IMR-90 (cell line): ENCODE measurements around the gene MIEN1. TPM values are rescaled to one million over a fixed set of nuclear protein-coding genes. Genes with fewer than 3 reads are reported as not detected.

Experiments used
- ATAC-seq: fragments of 200-7000 bp; cut with Tn5 transposase; 2 replicates; pipeline ENCODE4 v1.9.1; 2020; ENCODE audit warnings: low read depth, mild to moderate bottlenecking, moderate library complexity
- BruUV-seq: library from RNA; stranded (reverse); fragments of 400-500 nt; replicated peaks from 2 replicates; lab custom pipeline; 2021; lab: Mats Ljungman, UMichigan
- CTCF ChIA-PET: fragments of 300-600 bp; formaldehyde crosslinking; extraction: SDS; loops from one replicate; lab custom pipeline; 2021; ENCODE audit warnings: antibody characterized with exemption; lab: Yijun Ruan, JAX
- POLR2A ChIA-PET: fragments of 300-600 bp; sonication (Branson Sonifier 250); formaldehyde crosslinking; loops from one replicate; lab custom pipeline; 2022; ENCODE audit warnings: antibody characterized with exemption; ENCODE audit not compliant: unreplicated experiment; lab: Charles Lee
- DNase-seq: peaks from one replicate; pipeline ENCODE4 v3.0.0; 2013
- H2AFZ ChIP-seq: replicated peaks from 2 replicates; pipeline ENCODE3; 2013; ENCODE audit warnings: low read length, mild to moderate bottlenecking; ENCODE audit not compliant: poor library complexity
- H2AK5ac ChIP-seq: 2 replicates; pipeline ENCODE4 v1.6.1; 2013; ENCODE audit warnings: low read depth, low read length, inconsistent platforms
- H2AK9ac ChIP-seq: replicated peaks from 2 replicates; pipeline ENCODE3; 2013; ENCODE audit warnings: mild to moderate bottlenecking, low read depth, low read length, moderate library complexity; ENCODE audit not compliant: poor library complexity
- H2BK120ac ChIP-seq: 2 replicates; pipeline ENCODE4 v1.6.1; 2013; ENCODE audit warnings: low read depth, low read length, inconsistent platforms
- H2BK15ac ChIP-seq: 3 replicates; pipeline ENCODE4 v1.6.1; 2013; ENCODE audit warnings: low read depth, low read length, inconsistent platforms
- H2BK20ac ChIP-seq: 2 replicates; pipeline ENCODE4 v1.6.1; 2013; ENCODE audit warnings: low read depth, mild to moderate bottlenecking, inconsistent platforms, low read length, moderate library complexity
- H2BK5ac ChIP-seq: 2 replicates; pipeline ENCODE4 v1.6.1; 2013; ENCODE audit warnings: mild to moderate bottlenecking, low read depth, low read length, inconsistent platforms; ENCODE audit not compliant: poor library complexity, severe bottlenecking
- H3K14ac ChIP-seq: replicated peaks from 2 replicates; pipeline ENCODE4 v1.6.1; 2013; ENCODE audit warnings: low read depth, low read length, inconsistent platforms
- H3K18ac ChIP-seq: 2 replicates; pipeline ENCODE4 v1.6.1; 2013; ENCODE audit warnings: low read depth, low read length, control low read depth
- H3K23ac ChIP-seq: 2 replicates; pipeline ENCODE4 v1.6.1; 2013; ENCODE audit warnings: low read depth, low read length, inconsistent platforms
- H3K27ac ChIP-seq: 2 replicates; pipeline ENCODE4 v1.5.1; 2013; ENCODE audit warnings: mild to moderate bottlenecking, control low read depth, low read length; ENCODE audit not compliant: insufficient read depth
- H3K27me3 ChIP-seq: 2 replicates; pipeline ENCODE4 v1.6.1; 2013; ENCODE audit warnings: low read length; ENCODE audit not compliant: control insufficient read depth, insufficient read depth
- H3K36me3 ChIP-seq: 2 replicates; pipeline ENCODE4 v1.6.1; 2013; ENCODE audit warnings: low read length, mixed read lengths; ENCODE audit not compliant: control insufficient read depth, insufficient read depth
- H3K4ac ChIP-seq: 2 replicates; pipeline ENCODE4 v1.6.1; 2013; ENCODE audit warnings: low read depth, low read length, inconsistent platforms
- H3K4me1 ChIP-seq: 2 replicates; pipeline ENCODE4 v1.6.1; 2013; ENCODE audit warnings: low read length, mixed read lengths; ENCODE audit not compliant: control insufficient read depth, insufficient read depth
- H3K4me2 ChIP-seq: 2 replicates; pipeline ENCODE4 v1.6.1; 2013; ENCODE audit warnings: low read depth, mild to moderate bottlenecking, control low read depth, low read length, moderate library complexity
- H3K4me3 ChIP-seq: 2 replicates; pipeline ENCODE4 v1.5.1; 2013; ENCODE audit warnings: low read depth, mild to moderate bottlenecking, control low read depth, low read length, moderate library complexity; ENCODE audit not compliant: insufficient read depth
- H3K56ac ChIP-seq: 2 replicates; pipeline ENCODE4 v1.6.1; 2013; ENCODE audit warnings: low read length, inconsistent platforms; ENCODE audit not compliant: insufficient read depth; ENCODE audit errors: extremely low read depth
- H3K79me1 ChIP-seq, 2 experiments: 2 replicates each; pipeline ENCODE4 v1.6.1; 2013; ENCODE audit warnings: low read length in 2 of 2, inconsistent platforms in 1 of 2, low read depth in 1 of 2
- H3K9ac ChIP-seq: 2 replicates; pipeline ENCODE4 v1.6.1; 2013; ENCODE audit warnings: low read depth, low read length, control low read depth
- H3K9me1 ChIP-seq: 2 replicates; pipeline ENCODE4 v1.6.1; 2013; ENCODE audit warnings: low read length, inconsistent platforms; ENCODE audit not compliant: insufficient read depth
- H3K9me3 ChIP-seq: 2 replicates; pipeline ENCODE4 v1.6.1; 2013; ENCODE audit warnings: low read length; ENCODE audit not compliant: control insufficient read depth, insufficient read depth
- H4K20me1 ChIP-seq: 2 replicates; pipeline ENCODE4 v1.6.1; 2013; ENCODE audit warnings: low read length, inconsistent platforms; ENCODE audit not compliant: insufficient read depth
- H4K5ac ChIP-seq: 2 replicates; pipeline ENCODE4 v1.6.1; 2013; ENCODE audit warnings: mild to moderate bottlenecking, low read depth, low read length, control low read depth
- H4K8ac ChIP-seq, 2 experiments: 2 replicates each; pipeline ENCODE4 v1.6.1; 2013; ENCODE audit warnings: low read depth in 2 of 2, low read length in 2 of 2, control low read depth in 1 of 2, inconsistent platforms in 1 of 2
- H4K91ac ChIP-seq: 2 replicates; pipeline ENCODE4 v1.6.1; 2013; ENCODE audit warnings: low read depth, low read length, inconsistent platforms; ENCODE audit not compliant: insufficient read depth
- BHLHE40 ChIP-seq: fragments of 150-350 bp; IDR thresholded peaks from 2 replicates; pipeline ENCODE4 v1.6.1; 2016; ENCODE audit warnings: mild to moderate bottlenecking, low read depth, low read length
- CEBPB ChIP-seq: IDR thresholded peaks from 2 replicates; pipeline ENCODE4 v1.6.1; 2012; ENCODE audit warnings: low read depth, low read length, improper control_type of control experiment
- CHD1 ChIP-seq: IDR thresholded peaks from 2 replicates; pipeline ENCODE4 v1.6.1; 2012; ENCODE audit warnings: low read depth, low read length, improper control_type of control experiment
- MAFK ChIP-seq: IDR thresholded peaks from 2 replicates; pipeline ENCODE4 v1.6.1; 2012; ENCODE audit warnings: low read depth, low read length, improper control_type of control experiment
- MAZ ChIP-seq: IDR thresholded peaks from 2 replicates; pipeline ENCODE4 v1.6.1; 2012; ENCODE audit warnings: low read depth, mild to moderate bottlenecking, low read length, improper control_type of control experiment, moderate library complexity, borderline replicate concordance
- MXI1 ChIP-seq: IDR thresholded peaks from 2 replicates; pipeline ENCODE4 v1.6.1; 2012; ENCODE audit warnings: low read depth, mild to moderate bottlenecking, low read length, moderate library complexity, borderline replicate concordance
- POLR2A ChIP-seq: IDR thresholded peaks from 2 replicates; pipeline ENCODE4 v1.6.1; 2012; ENCODE audit warnings: mild to moderate bottlenecking, low read depth, low read length
- SMC3 ChIP-seq: fragments of 150-350 bp; IDR thresholded peaks from 2 replicates; pipeline ENCODE4 v1.6.1; 2016; ENCODE audit warnings: low read depth, mild to moderate bottlenecking, antibody characterized with exemption, low read length, moderate library complexity
- WGBS, 2 experiments: methylation state at CpG; one replicate each; pipeline versions ENCODE4 v1.1.5 to v1.1.7; 2013; ENCODE audit warnings: missing lambda C conversion rate in 2 of 2; ENCODE audit not compliant: insufficient read length in 1 of 2; ENCODE audit errors: extremely low coverage in 2 of 2; 5-methylcytosine and 5-hydroxymethylcytosine counted together
- dilution Hi-C: fragments of 300-500 bp; cut with HindIII; formaldehyde crosslinking; loops from one replicate; pipeline ENCODE4 v1.14.3; 2018; ENCODE audit warnings: low sequenced_read_pairs; ENCODE audit not compliant: unreplicated experiment
- in situ Hi-C: fragments of 300-500 bp; cut with MboI; formaldehyde crosslinking; loops from 3 replicates; pipeline ENCODE4 v1.14.3; 2019; ENCODE audit warnings: low sequenced_read_pairs, inconsistent platforms, mixed read lengths
- intact Hi-C: fragments of 100-400 bp; cut with micrococcal nuclease; formaldehyde crosslinking; loops from 2 replicates; pipeline ENCODE4 v1.10.0; 2022
- polyA plus RNA-seq, 3 experiments: library from polyadenylated mRNA; depleted of rRNA; stranded (reverse); fragments of >200 nt; gene quantifications; 2 replicates each; pipeline ENCODE4 v1.2.3, GENCODE V29; 2012; ENCODE audit warnings: low replicate concordance in 1 of 3
- total RNA-seq: library from RNA; depleted of rRNA; stranded (reverse); fragments of >200 nt; gene quantifications from 2 replicates; pipeline ENCODE4 v1.2.3, GENCODE V29; 2012
- TF ChIP-seq, protein P1 (sequence below): fragments of 150-350 bp; IDR thresholded peaks from 2 replicates; pipeline ENCODE4 v1.6.1; 2017; ENCODE audit warnings: mild to moderate bottlenecking, antibody characterized with exemption, low read length, low read depth
- TF ChIP-seq, protein P2 (sequence below): conservative IDR thresholded peaks from 2 replicates; pipeline ENCODE4 v1.5.1; 2012; ENCODE audit warnings: mild to moderate bottlenecking, low read depth, low read length, improper control_type of control experiment
- TF ChIP-seq, protein P3 (sequence below): fragments of 150-350 bp; IDR thresholded peaks from 2 replicates; pipeline ENCODE4 v1.6.1; 2016; ENCODE audit warnings: low read depth, mild to moderate bottlenecking, low read length, moderate library complexity, borderline replicate concordance

Gene MIEN1
- total and polyA plus RNA-seq, 2 of the 4 experiments (the other 2 are of a cell fraction): 20.3 to 75.6 TPM

DNA sequence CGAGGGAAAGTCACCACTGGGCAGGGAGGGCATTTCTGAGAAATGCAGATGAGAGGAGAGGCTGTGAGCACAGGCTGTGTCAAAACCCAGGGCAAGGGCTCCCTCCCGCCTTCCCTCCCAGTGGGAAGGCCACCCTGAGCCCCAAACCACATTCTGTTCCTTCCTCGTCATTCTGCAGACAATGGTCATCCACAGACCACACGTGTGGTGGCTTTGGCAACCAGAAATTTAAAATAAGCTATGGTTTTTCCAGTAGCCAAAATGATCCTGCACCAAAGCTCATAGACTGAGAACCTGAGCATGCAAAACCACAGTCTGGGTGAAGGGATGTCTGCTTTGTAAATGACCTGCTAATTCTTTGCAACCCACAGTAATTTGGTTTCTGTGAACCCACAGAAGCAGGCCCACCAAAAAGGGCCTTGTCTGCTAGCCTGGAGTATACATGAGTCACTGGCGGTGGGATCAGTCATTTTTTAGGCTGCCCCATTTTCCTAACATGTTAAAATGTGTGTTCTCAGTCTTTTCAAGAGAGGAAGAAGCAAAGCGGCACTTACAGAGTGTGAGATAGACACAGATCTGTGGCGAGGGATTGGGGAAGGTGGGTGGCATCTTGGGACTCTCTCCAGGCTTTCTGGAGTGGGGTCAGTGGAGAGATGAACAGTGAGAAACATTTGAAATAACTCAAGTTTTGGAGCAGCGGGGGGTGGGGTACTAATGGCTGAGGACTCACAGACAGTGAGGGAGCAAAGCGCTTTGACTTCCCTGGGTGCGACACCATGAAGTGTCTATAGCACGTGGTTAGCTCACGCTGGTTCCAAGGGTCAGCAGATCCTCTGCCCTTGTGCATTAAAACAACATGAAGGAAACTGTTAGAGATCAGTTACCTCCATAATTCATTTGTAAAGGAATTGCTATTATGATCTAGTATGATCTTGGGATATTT lies 27.9 kb upstream of the MIEN1 start:
- no peak overlapping the region for H3K9ac ChIP-seq
- TF ChIP-seq MXI1 (no peak), SMC3 (no peak), CEBPB (no peak), MAZ (no peak), BHLHE40 (no peak), POLR2A (no peak), CHD1 (no peak), MAFK (no peak)
- TF ChIP-seq, protein P1, sequence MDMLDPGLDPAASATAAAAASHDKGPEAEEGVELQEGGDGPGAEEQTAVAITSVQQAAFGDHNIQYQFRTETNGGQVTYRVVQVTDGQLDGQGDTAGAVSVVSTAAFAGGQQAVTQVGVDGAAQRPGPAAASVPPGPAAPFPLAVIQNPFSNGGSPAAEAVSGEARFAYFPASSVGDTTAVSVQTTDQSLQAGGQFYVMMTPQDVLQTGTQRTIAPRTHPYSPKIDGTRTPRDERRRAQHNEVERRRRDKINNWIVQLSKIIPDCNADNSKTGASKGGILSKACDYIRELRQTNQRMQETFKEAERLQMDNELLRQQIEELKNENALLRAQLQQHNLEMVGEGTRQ: no peak
- TF ChIP-seq, protein P2, sequence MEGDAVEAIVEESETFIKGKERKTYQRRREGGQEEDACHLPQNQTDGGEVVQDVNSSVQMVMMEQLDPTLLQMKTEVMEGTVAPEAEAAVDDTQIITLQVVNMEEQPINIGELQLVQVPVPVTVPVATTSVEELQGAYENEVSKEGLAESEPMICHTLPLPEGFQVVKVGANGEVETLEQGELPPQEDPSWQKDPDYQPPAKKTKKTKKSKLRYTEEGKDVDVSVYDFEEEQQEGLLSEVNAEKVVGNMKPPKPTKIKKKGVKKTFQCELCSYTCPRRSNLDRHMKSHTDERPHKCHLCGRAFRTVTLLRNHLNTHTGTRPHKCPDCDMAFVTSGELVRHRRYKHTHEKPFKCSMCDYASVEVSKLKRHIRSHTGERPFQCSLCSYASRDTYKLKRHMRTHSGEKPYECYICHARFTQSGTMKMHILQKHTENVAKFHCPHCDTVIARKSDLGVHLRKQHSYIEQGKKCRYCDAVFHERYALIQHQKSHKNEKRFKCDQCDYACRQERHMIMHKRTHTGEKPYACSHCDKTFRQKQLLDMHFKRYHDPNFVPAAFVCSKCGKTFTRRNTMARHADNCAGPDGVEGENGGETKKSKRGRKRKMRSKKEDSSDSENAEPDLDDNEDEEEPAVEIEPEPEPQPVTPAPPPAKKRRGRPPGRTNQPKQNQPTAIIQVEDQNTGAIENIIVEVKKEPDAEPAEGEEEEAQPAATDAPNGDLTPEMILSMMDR: no peak
- TF ChIP-seq, protein P3, sequence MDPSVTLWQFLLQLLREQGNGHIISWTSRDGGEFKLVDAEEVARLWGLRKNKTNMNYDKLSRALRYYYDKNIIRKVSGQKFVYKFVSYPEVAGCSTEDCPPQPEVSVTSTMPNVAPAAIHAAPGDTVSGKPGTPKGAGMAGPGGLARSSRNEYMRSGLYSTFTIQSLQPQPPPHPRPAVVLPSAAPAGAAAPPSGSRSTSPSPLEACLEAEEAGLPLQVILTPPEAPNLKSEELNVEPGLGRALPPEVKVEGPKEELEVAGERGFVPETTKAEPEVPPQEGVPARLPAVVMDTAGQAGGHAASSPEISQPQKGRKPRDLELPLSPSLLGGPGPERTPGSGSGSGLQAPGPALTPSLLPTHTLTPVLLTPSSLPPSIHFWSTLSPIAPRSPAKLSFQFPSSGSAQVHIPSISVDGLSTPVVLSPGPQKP: no peak
- no peak overlapping the region for H2BK5ac ChIP-seq
- no peak overlapping the region for H3K56ac ChIP-seq
- no peak overlapping the region for H3K4me2 ChIP-seq
- H2AK9ac ChIP-seq: no peak overlapping the region
- no peak overlapping the region for H4K5ac ChIP-seq
- H4K91ac ChIP-seq: no peak overlapping the region
- H4K20me1 ChIP-seq: no peaks in the 10 kb centered on the region
- dilution Hi-C loops (no loop called here), in situ Hi-C loops (no loop called here), intact Hi-C loops (no loop called here)
- H2BK120ac ChIP-seq: no peak overlapping the region
- no peak for DNase-seq
- H3K14ac ChIP-seq: no peak overlapping the region
- ChIA-PET POLR2A (no interaction called here), CTCF (no interaction called here)
- H3K9me3 ChIP-seq: no peaks in the 10 kb centered on the region
- peaks cover 24% of the 10 kb centered on the region for H3K27me3 ChIP-seq
- H3K4ac ChIP-seq: no peak overlapping the region
- no peak for ATAC-seq
- H3K4me1 ChIP-seq: peaks cover 4% of the 10 kb centered on the region
- no peaks in the 10 kb centered on the region for H3K36me3 ChIP-seq
- no peak overlapping the region for H3K18ac ChIP-seq
- no peak overlapping the region for H3K23ac ChIP-seq
- no peak overlapping the region for H2AK5ac ChIP-seq
- no peak overlapping the region for H2BK20ac ChIP-seq
- H3K79me1 ChIP-seq: no peaks in the 10 kb centered on the region
- WGBS, 2 experiments: no CpG with 5 or more reads among the region's 12 CpGs
- H2AFZ ChIP-seq: peak overlapping the region; percentile 54
- H3K9me1 ChIP-seq: no peaks in the 10 kb centered on the region; the same call in 1 of the 2 replicates
- H3K27ac ChIP-seq: no peak overlapping the region
- BruUV-seq: no TSS peak
- no peak overlapping the region for H2BK15ac ChIP-seq
- no peak overlapping the region for H4K8ac ChIP-seq
- H3K4me3 ChIP-seq: no peak overlapping the region
